Measurements from ENCODE around the gene ZSWIM5. TPM values are rescaled to one million over a fixed set of nuclear protein-coding genes. Genes with fewer than 3 reads are reported as not detected.

ZSWIM5 gene
- total and polyA plus RNA-seq, 2 of the 8 experiments (the other 6 are each of a cell fraction or from before 2014, with no cell fraction given), result 2.5 to 3.9 TPM

DNA sequence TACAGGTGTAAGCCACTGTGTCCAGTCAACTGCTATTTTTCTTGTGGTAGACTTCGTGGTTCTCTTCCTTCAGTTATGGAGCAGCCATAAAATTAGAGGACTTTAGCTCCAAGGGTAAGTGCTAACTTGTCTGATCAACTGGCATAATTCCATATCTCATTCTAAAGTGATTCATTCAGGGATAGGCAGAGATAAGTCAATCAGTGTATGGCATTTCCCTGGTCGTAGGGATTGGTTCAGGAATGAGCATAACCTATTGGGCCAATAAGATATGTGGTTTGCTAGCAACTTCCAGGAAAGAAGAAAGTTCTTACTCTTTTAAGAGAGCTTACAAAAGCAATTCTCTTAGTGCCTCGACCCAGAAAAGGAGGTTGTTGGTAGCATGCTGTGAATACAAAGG is 4.7 kb upstream of the ZSWIM5 start:
- Histone ChIP-seq H2BK120ac (replicated peaks; ENCODE audit: low read depth, low read length) (no peak overlapping the region), H3K36me3 (ENCODE audit: control insufficient read depth in 2 of 4, insufficient read depth in 4 of 4, low read length in 3 of 4) (no peaks in the 10 kb centered on the region), H3K4me2 (ENCODE audit: insufficient read depth in 1 of 2, low read depth in 2 of 2, low read length in 2 of 2) (no peak overlapping the region), H3K27me3 (replicated peaks in 1 of 4; ENCODE audit: control insufficient read depth in 3 of 4, extremely low read depth in 1 of 4, insufficient read depth in 3 of 4, low read length in 3 of 4) (peaks cover 2 to 18% (median 12%) of the 10 kb centered on the region in 4 experiments), H4K8ac (ENCODE audit: extremely low read depth, insufficient read depth, low read length) (no peak overlapping the region), H3K79me1 (ENCODE audit: low read depth, low read length) (no peaks in the 10 kb centered on the region), H2AK5ac (ENCODE audit: low read depth, low read length) (no peak overlapping the region), H2BK5ac (ENCODE audit: low read depth, low read length) (no peak overlapping the region), H3K56ac (replicated peaks; ENCODE audit: insufficient read length, low read depth, low read length) (no peak overlapping the region), H3K23ac (ENCODE audit: insufficient read length) (no peak overlapping the region), H4K5ac (ENCODE audit: insufficient read length, low read depth, low read length) (no peak overlapping the region), H3K27ac (ENCODE audit: low read depth, low read length) (no peak overlapping the region), H2AFZ (ENCODE audit: low read length) (no peak overlapping the region), H4K91ac (replicated peaks; ENCODE audit: insufficient read length, low read length) (no peak overlapping the region), H3K9me3 (ENCODE audit: insufficient read depth in 2 of 2, low read depth in 1 of 2, low read length in 1 of 2) (no peaks in the 10 kb centered on the region), H4K20me1 (replicated peaks in 1 of 2; ENCODE audit: control insufficient read depth in 1 of 2, insufficient read depth in 2 of 2, low read length in 2 of 2) (no peaks in the 10 kb centered on the region), H3K79me2 (ENCODE audit: control insufficient read depth in 1 of 2, insufficient read depth in 2 of 2, low read length in 2 of 2) (no peaks in the 10 kb centered on the region), H2BK20ac (ENCODE audit: low read length) (no peak overlapping the region), H3K23me2 (ENCODE audit: low read depth, low read length) (peaks cover 4% of the 10 kb centered on the region; the same call in 1 of the 2 replicates), H3K18ac (ENCODE audit: extremely low read depth, low read length) (no peak overlapping the region), H3K4ac (replicated peaks; ENCODE audit: insufficient read length, low read depth, low read length) (no peak overlapping the region), H3K14ac (ENCODE audit: insufficient read length) (no peak overlapping the region), H2BK12ac (ENCODE audit: low read depth, low read length) (no peak overlapping the region), H3K9ac (replicated peaks in 1 of 4; ENCODE audit: extremely low read depth in 1 of 4, low read depth in 3 of 4, low read length in 3 of 4) (no peak overlapping the region), H3K4me1 (replicated peaks in 1 of 4; ENCODE audit: control insufficient read depth in 3 of 4, insufficient read depth in 4 of 4, low read length in 3 of 4) (no peaks in the 10 kb centered on the region), H2BK15ac (ENCODE audit: low read length) (no peak overlapping the region), H3K4me3 (ENCODE audit: extremely low read depth in 1 of 4, insufficient read depth in 2 of 4, low read depth in 3 of 4, low read length in 4 of 4) (no peak overlapping the region)
- ChIA-PET POLR2A (ENCODE audit: partially characterized antibody) (interaction anchor here (1.2 kb wide), 1 partner anchor 300 kb away, joined by 3 read pairs; no protein-coding TSS in a partner anchor), CTCF (ENCODE audit: partially characterized antibody) (interaction anchor here (0.8 to 1.9 kb wide), 3 partner anchors 88 to 195 kb away, joined by 3 to 10 read pairs (median 5); no protein-coding TSS in a partner anchor)
- FAIRE-seq (no peak), DNase-seq (ENCODE audit: low read depth in 1 of 2, low spot score in 2 of 2) (no peak)
- 80% methylated on average over 3 of the region's 3 CpGs; no CpG with 5 or more reads in 1 of the 2 experiments for WGBS, 2 experiments (ENCODE audit: extremely low coverage in 1 of 2, insufficient coverage in 1 of 2, insufficient read length in 1 of 2, insufficient replicate concordance in 2 of 2, low coverage in 1 of 2, low lambda C conversion rate in 2 of 2, missing lambda C conversion rate in 1 of 2)
- TF ChIP-seq CREB1 (IDR thresholded peaks at IDR 0.05) (no peak), POU5F1 (IDR thresholded peaks at IDR 0.05; ENCODE audit: low read depth, low read length) (no peak), TAF1 (IDR thresholded peaks at IDR 0.05; ENCODE audit: low read depth, low read length) (no peak), SIX5 (IDR thresholded peaks at IDR 0.05; ENCODE audit: low read depth, low read length) (no peak), SRF (IDR thresholded peaks at IDR 0.05; ENCODE audit: low read depth, low read length) (no peak), GABPA (IDR thresholded peaks at IDR 0.05; ENCODE audit: borderline replicate concordance, insufficient read depth, low read length) (no peak), BRCA1 (IDR thresholded peaks at IDR 0.05; ENCODE audit: low read depth, low read length) (no peak), CBX5 (IDR thresholded peaks at IDR 0.05; ENCODE audit: low read depth, low read length) (no peak), SUZ12 (IDR thresholded peaks at IDR 0.05; ENCODE audit: low read length) (no peak), GTF2F1 (IDR thresholded peaks at IDR 0.05; ENCODE audit: borderline replicate concordance, low read depth, low read length) (no peak), RAD21 (IDR thresholded peaks at IDR 0.05 in 1 of 2, conservative IDR thresholded peaks at IDR 0.05 in 1 of 2; ENCODE audit: low read depth in 2 of 2, low read length in 2 of 2) (no peak), JUN (IDR thresholded peaks at IDR 0.05; ENCODE audit: low read depth, low read length) (no peak)
- TF ChIP-seq, protein P1, sequence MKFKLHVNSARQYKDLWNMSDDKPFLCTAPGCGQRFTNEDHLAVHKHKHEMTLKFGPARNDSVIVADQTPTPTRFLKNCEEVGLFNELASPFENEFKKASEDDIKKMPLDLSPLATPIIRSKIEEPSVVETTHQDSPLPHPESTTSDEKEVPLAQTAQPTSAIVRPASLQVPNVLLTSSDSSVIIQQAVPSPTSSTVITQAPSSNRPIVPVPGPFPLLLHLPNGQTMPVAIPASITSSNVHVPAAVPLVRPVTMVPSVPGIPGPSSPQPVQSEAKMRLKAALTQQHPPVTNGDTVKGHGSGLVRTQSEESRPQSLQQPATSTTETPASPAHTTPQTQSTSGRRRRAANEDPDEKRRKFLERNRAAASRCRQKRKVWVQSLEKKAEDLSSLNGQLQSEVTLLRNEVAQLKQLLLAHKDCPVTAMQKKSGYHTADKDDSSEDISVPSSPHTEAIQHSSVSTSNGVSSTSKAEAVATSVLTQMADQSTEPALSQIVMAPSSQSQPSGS (IDR thresholded peaks at IDR 0.05; ENCODE audit: low read length), result no peak
